Right atrium auricular region (tissue), 2 donors: Measurements from ENCODE around the gene SSTR5. TPM values are rescaled to one million over a fixed set of nuclear protein-coding genes. Genes with fewer than 3 reads are reported as not detected.

Source experiments
- DNase-seq: peaks from one replicate; pipeline ENCODE4 v3.0.0-alpha.2; 2019; ENCODE audit warnings: low spot score
- H3K27ac ChIP-seq, 2 donors: fragments of 200-600 bp; sonication (generic); 1 replicate in 1 of 2; 2 replicates in 1 of 2; pipeline ENCODE4 v1.5.1; 2016 to 2019
- H3K27me3 ChIP-seq, 2 donors: fragments of 200-600 bp; sonication (generic); one replicate each; pipeline versions ENCODE4 v1.5.1 to v1.6.0; 2017 to 2019
- H3K36me3 ChIP-seq: fragments of 200-600 bp; sonication (generic); one replicate; pipeline ENCODE4 v1.5.1; 2016
- H3K4me1 ChIP-seq, 2 donors: fragments of 200-600 bp; sonication (generic); one replicate each; pipeline versions ENCODE4 v1.5.1 to v1.6.0; 2017 to 2019
- H3K4me3 ChIP-seq, 2 donors: fragments of 200-600 bp; sonication (generic); 1 replicate in 1 of 2; 2 replicates in 1 of 2; pipeline ENCODE4 v1.5.1; 2017 to 2019; ENCODE audit warnings: mild to moderate bottlenecking in 1 of 2, moderate library complexity in 1 of 2
- H3K9me3 ChIP-seq, 2 donors: fragments of 200-600 bp; sonication (generic); one replicate each; pipeline ENCODE4 v1.5.1; 2019
- CTCF ChIP-seq, 2 donors: fragments of 200-600 bp; sonication (generic); IDR thresholded peaks; one replicate each; pipeline ENCODE4 v1.5.1; 2019; ENCODE audit warnings: antibody characterized with exemption in 2 of 2
- total RNA-seq, 2 donors: library from RNA; depleted of rRNA; stranded (reverse); fragments of >200 nt; gene quantifications; one replicate each; pipeline ENCODE4 v1.1.0, GENCODE V29; 2016

SSTR5 gene
- total RNA-seq, 2 donors from 2014 or later = 2.7 to 14.1 TPM

GRCh38 chr16:1112506-1113184 lies 40.1 kb downstream of the SSTR5 start:
- Histone ChIP-seq H3K36me3 (no peaks in the 10 kb centered on the region), H3K27ac (no peak overlapping the region), H3K27me3 (peaks cover under 1 to 3% of the 10 kb centered on the region in 2 donors), H3K9me3 (no peaks in the 10 kb centered on the region), H3K4me1 (no peaks in the 10 kb centered on the region), H3K4me3 (no peak overlapping the region)
- DNase-seq = no peak
- TF ChIP-seq CTCF (IDR thresholded peaks at IDR 0.05) = no peak

GRCh38 chr16:1113489-1113888 lies 40.9 kb downstream of the SSTR5 start:
- H3K27me3 ChIP-seq = no peaks in the 10 kb centered on the region
- DNase-seq = no peak
- TF ChIP-seq CTCF (IDR thresholded peaks at IDR 0.05) = no peak
- no peaks in the 10 kb centered on the region for H3K9me3 ChIP-seq
- H3K27ac ChIP-seq = no peak overlapping the region
- no peak overlapping the region for H3K4me3 ChIP-seq
- no peaks in the 10 kb centered on the region for H3K4me1 ChIP-seq
- no peaks in the 10 kb centered on the region for H3K36me3 ChIP-seq

GRCh38 chr16:1113889-1114526 lies 41.5 kb downstream of the SSTR5 start:
- Histone ChIP-seq H3K9me3 (no peaks in the 10 kb centered on the region), H3K27ac (no peak overlapping the region), H3K27me3 (no peaks in the 10 kb centered on the region), H3K36me3 (no peaks in the 10 kb centered on the region), H3K4me1 (no peaks in the 10 kb centered on the region), H3K4me3 (no peak overlapping the region)
- no peak for DNase-seq
- TF ChIP-seq CTCF (IDR thresholded peaks at IDR 0.05) = no peak

GRCh38 chr16:1116693-1117077 lies 44.1 kb downstream of the SSTR5 start:
- Histone ChIP-seq H3K36me3 (no peaks in the 10 kb centered on the region), H3K4me3 (no peak overlapping the region), H3K27ac (no peak overlapping the region), H3K27me3 (no peaks in the 10 kb centered on the region), H3K4me1 (no peaks in the 10 kb centered on the region), H3K9me3 (no peaks in the 10 kb centered on the region)
- no peak for TF ChIP-seq CTCF (IDR thresholded peaks at IDR 0.05)
- DNase-seq = no peak

- no peaks in the 10 kb centered on the region for H3K36me3 ChIP-seq
- DNase-seq = no peak
- H3K27ac ChIP-seq = no peak overlapping the region
- H3K4me3 ChIP-seq = no peak overlapping the region
- no peaks in the 10 kb centered on the region for H3K27me3 ChIP-seq
- no peaks in the 10 kb centered on the region for H3K9me3 ChIP-seq
- H3K4me1 ChIP-seq = no peaks in the 10 kb centered on the region
- TF ChIP-seq CTCF (IDR thresholded peaks at IDR 0.05) = no peak
Observed at GRCh38 chr16:1117176-1117900, 44.8 kb downstream of the SSTR5 start.
